GM19467 (cell line): ENCODE data around the gene SIM2.

Experiments used
- ATAC-seq: cut with Tn5 transposase; IDR thresholded peaks from one replicate; pipeline ENCODE4 v1.9.1; 2021; ENCODE audit warnings: mild to moderate bottlenecking, moderate library complexity; ENCODE audit not compliant: unreplicated experiment

SIM2 gene

GRCh38 chr21:36709868-36710728 lies 11.2 kb downstream of the SIM2 start:
- no peak for ATAC-seq

GRCh38 chr21:36710729-36711048 lies 11.8 kb downstream of the SIM2 start:
- ATAC-seq, result no peak

- no peak for ATAC-seq
These were observed 14.8 kb downstream of the SIM2 start for GRCh38 chr21:36713746-36714145.

GRCh38 chr21:36716387-36716786 lies 17.5 kb downstream of the SIM2 start:
- ATAC-seq, result no peak

- ATAC-seq, result no peak
These were observed 17.9 kb downstream of the SIM2 start for GRCh38 chr21:36716836-36717235.

GRCh38 chr21:36717976-36718375 lies 19.1 kb downstream of the SIM2 start:
- no peak for ATAC-seq

GRCh38 chr21:36718951-36719501 lies 20.1 kb downstream of the SIM2 start:
- ATAC-seq, result no peak

GRCh38 chr21:36719614-36720013 lies 20.7 kb downstream of the SIM2 start:
- no peak for ATAC-seq

GRCh38 chr21:36721817-36722216 lies 22.9 kb downstream of the SIM2 start:
- ATAC-seq, result no peak

GRCh38 chr21:36722370-36723368 lies 23.8 kb downstream of the SIM2 start:
- ATAC-seq, result no peak

- ATAC-seq, result no peak
These were observed 24.5 kb downstream of the SIM2 start for GRCh38 chr21:36723371-36723881.

- ATAC-seq, result no peak
These were observed 25.7 kb downstream of the SIM2 start for GRCh38 chr21:36724660-36725059.

- no peak for ATAC-seq
These were observed 27.0 kb downstream of the SIM2 start for GRCh38 chr21:36725793-36726386.

- ATAC-seq, result no peak
These were observed 29.0 kb downstream of the SIM2 start for GRCh38 chr21:36727866-36728265.

- no peak for ATAC-seq
These were observed 29.6 kb downstream of the SIM2 start for GRCh38 chr21:36728371-36729111.

- ATAC-seq, result no peak
These were observed 30.5 kb downstream of the SIM2 start for GRCh38 chr21:36729310-36729970.

GRCh38 chr21:36730291-36731281 lies 31.7 kb downstream of the SIM2 start:
- no peak for ATAC-seq

GRCh38 chr21:36732217-36732616 lies 33.3 kb downstream of the SIM2 start:
- no peak for ATAC-seq
